NOMO-1 treated with dmso at 0.1 percent for 144 hours (cell line): ENCODE results near the gene USH2A.

Experiments
- DNase-seq: peaks from one replicate; lab custom pipeline; 2025; ENCODE audit not compliant: unreplicated experiment; lab: John Stamatoyannopoulos, UW

Gene USH2A

DNA sequence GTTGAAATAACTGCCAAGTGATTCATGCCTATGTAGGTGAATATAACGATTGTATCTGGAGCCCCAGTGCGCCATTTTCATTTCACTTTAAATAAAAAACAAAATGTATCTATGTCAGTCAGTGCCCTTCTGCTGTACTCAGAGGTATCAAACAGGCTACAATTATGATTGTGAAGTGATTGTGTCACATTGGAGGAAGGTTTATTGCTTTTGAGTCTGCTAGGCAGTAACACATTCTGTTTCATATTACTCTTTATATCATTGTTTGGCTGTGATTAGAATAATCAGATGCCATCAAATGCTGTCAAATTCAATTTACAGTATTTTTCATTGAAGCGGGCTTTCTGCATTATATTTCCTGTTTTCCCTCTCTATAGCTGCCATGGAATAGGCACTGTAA is 684.2 kb downstream of the USH2A start:
- no peak for DNase-seq

DNA sequence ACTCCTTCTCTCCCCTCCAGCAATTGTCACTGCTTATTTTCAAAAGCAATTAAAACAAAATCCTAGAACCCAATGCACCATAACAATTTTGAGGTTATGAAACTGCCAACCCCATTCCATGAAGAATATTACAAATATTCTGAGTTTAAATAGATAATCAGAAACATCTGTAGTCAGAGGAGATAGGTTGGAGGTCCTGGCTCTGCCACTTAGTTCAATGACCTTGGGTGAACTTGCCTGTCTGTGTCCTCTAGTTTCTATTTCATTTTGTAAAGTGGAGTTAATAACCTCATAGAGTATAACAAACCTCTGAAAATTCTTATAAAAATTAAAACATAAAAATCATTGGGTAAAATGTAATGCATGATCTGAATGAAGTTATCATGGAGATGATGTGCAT is 691.5 kb downstream of the USH2A start:
- DNase-seq = no peak

DNA sequence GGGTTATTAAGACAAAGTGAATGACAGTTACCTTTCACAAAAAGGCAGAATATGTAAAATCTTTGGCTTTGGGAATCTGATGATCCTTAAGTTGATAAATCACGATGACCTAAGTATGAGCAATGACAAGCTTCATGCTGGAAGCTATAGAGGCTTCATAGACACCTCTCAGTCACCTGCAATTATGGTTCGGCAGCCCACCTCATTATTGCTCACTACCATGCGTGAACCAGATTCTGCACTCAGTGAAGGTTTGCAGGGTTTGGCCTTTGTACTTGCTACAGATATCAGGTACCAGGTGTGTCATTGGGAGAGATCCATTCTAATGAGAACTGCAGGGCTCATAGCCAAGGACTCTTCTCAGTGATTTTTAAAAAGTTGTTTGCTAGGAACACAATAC is 692.6 kb downstream of the USH2A start:
- DNase-seq = no peak

DNA sequence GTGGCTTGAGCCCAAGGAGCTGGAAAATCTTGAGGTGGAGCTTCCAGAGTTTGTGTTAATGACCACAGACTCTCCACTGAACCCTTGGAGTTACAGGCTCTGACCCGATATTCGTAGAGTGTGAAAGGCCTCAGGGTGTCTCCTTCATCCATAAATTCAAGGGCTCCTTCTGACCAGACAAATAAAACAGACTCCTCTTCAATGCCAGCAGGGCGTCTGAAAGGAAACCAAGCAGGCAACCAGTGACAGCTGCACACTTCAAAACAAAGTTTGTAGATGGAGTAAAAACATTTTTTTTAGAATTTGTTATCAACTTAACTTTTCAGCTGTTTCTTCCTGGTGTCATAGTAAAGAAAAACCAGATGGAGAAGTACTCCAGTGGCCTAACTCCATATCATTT is 695.1 kb downstream of the USH2A start:
- no peak for DNase-seq

DNA sequence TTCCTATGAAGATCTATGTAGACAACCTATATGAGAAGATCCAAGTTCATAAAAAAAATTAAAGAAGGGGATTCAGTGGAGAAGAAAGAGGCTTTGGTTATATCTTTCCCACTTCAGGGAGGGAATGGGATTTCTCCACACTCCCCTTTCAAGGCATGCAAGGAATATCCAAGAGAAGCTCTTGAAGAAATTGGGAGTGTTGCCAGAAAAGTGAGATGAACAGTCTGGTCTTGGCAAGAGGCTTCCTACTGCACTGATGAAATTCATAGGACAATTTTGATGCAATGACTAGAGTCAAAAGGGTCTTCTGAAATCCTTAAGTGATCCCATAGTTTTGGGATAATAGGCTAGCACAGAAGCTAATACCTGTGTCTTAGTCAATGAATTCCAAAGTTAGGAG is 703.1 kb downstream of the USH2A start:
- DNase-seq = no peak

DNA sequence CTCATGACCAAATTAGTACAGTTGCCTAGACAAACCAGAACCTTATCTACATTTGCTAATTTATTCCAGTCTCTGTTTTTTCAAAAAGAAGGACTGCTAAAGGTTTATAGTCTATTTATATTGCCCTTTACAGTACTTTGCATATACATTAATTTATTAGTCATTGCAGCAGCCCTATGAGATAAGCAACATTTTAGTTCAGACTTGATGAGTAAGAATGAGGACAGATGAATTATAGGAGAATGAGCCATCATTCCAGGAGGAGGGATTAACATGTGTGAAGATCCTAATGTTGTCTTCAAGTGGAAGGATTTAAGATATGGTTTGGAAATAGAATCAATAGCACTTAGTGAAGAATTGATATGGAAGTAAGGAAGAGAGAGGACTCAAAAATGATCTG is 703.7 kb downstream of the USH2A start:
- no peak for DNase-seq

DNA sequence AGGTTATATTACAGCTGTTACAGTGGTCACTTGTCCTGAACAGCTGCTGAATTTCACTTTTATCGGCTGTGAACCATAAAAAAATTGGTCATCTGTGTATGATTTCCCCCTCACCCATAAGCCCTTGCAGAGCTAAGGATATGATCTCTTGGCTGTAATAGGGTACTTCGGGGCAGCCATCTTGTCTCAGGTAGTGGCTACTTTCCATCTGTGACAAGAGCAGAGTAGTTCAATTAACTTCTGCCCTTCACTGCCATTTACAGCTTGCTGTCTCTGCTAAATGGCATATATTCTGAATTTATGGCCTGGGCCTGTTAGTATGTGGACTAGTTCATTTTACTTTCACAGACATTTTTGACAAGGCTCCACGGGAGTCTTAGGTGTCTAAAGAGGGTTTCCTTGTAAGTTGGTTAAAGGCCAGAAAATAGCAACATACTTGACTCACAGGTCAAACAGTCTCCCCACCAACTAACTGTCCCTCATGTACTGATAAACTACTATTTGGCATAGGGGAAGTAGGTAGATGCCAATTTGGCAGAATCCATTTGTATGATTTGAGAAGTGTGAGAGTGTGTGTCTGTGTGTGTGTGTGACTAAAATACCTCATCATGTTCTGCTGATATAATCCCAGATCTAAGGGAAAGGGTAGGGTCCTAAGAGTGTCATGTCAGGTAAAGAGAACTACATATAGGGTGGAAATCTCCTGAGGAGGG is 704.5 kb downstream of the USH2A start:
- DNase-seq = no peak

DNA sequence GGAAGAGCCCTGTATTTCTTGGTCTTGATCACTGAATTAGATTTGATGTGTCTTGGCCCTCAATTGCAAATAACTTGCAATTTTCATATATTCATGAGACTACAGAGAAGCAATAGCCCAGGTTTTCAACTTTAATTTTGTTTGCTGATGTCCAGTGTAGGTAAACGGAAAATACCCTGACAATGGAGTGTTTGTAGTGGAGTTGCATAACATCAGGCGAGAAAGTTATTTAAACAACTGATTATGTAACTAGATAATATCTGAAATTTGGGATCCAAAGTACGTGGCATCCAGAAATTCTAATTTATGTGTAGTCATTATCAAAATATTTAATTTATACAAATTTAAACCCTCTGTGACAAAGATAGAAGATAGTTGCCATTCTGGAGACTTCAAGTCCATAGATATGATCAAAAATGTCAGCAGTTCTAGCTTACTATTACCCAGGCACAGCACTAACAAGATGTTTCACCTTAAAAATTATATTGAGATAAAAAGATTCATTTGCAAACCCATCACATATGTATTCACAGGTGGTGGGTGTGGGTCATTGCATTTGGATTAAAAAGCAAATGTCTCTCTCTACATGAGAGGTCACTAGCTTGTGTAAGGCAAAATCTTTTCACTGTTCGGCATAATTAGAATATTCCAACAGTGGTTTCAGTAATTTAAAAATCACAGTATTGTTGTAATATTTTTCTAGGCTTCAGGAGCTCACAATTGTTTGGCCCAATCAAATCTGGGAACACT is 705.4 kb downstream of the USH2A start:
- DNase-seq = no peak

DNA sequence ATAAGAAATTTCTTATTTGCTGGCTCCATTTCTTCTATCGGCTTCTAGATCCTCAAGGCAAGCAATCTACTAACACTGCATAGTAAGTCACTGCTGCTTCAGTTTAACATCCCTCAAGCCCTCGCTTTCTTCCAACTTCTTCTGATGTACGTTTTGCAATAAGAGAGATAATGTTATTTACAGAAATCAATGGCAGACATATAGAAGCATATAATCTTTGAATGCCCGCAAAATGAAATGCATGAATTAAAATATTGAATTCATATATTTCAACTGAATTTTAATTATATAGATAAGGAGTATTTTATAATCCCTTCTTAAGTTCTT is 712.4 kb downstream of the USH2A start:
- no peak for DNase-seq

DNA sequence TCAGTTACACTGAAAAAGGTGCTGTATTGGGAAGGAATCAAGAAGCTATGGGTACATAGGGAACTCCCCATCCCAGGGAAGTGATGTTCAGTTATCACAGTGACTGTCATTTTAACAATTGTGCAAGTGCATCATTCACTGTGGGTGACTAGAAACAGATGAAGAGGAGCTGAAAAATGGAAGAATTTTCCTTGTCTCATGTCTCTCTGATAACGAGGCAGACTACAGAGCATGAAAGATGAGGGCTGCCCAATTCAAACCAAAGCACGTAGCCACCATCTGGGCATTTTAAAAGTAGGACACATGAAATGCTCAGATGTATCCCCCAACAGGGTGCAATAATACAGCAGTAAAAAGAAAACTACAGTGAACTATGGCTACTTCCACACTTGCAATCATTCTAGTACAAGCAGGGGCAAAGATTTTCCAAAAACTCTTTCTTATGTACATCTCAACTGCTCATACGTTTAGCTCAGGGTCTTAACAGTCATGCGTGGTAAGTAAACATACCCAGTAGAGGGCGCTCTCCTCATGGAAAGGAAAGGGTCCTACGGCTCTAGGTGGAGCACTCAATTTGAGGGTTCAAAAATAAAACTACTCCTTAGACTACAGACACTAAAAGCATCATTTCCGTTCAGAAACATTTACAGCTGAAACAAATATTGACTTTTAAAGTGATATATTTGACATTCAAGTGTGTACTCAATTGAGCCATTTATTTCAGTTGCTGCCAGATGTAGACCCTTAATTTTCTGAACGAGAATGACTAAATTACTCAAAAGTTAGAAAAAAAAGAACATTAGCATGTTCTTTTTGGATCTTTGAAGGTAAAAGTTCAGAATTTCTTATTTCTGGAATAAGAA is 713.0 kb downstream of the USH2A start:
- DNase-seq = peak; percentile 24

DNA sequence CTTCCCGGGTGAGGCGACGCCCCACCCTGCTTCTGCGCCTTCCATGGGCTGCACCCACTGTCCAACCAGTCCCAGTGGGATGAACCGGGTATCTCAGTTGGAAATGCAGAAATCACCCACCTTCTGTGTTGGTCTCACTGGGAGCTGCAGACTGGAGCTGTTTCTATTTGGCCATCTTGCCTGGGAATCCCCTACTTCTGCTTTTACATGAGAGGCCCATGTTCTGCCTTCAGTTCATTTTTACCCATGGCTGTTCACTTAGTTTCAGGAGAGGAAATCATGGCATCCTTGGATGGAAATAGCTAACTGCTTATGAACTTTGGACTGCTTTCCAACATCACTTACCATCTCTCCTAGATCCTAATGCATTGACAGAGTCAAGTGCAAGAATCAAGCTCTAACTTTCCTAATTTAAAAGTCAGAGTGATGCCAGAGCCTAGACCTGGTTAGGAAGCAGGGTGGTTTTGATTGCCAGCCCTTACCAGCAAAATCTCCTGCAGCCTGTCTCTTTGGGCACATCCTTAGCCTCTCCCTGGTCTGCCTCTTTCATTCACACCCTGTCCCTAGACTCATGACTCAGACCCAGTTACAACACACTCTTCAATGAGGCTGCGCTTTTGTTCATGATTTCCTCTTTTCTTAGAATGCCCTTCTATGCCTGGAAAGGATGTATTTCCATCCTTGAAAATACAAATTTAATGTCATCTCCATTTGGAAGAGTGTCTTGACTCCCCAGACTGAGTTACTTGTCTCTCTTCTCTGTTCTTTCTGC is 719.0 kb downstream of the USH2A start:
- DNase-seq = peak; percentile 57

DNA sequence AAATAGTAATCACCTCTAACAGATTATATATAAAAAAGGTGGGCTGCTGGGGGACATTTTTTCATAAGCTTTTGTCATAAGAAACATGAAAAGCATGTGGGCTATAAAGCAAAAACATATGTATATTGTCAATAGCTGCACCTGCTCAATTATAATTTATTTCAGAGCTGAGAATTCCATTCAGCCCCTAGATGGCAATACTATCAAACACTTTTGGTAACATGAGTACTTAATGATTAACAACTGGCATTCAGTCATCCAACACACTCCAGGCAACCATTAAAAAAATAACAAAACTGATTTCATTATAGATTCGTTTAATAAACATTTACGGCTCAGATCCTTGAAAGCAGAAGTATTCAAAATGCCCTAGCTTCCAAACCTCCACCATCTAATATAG is 741.0 kb downstream of the USH2A start:
- DNase-seq = no peak

DNA sequence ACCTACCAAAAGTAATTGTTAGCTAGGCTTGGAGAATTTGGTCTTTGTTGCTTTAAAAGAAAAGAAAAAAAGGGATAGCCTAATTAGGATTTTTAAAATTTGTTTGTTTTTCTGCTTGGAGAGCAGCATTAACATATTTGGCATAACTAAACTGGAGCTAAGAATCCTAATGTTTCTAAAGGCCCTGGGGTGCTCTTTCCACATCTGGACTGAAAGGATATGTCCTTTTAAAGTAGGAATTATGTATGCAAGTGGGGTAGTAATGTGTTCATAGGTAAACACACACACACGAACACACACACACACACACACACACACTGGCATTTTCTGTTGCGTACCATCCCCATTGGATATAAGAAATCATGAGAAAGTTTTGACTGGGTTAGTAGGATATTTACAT is 742.2 kb downstream of the USH2A start:
- no peak for DNase-seq

DNA sequence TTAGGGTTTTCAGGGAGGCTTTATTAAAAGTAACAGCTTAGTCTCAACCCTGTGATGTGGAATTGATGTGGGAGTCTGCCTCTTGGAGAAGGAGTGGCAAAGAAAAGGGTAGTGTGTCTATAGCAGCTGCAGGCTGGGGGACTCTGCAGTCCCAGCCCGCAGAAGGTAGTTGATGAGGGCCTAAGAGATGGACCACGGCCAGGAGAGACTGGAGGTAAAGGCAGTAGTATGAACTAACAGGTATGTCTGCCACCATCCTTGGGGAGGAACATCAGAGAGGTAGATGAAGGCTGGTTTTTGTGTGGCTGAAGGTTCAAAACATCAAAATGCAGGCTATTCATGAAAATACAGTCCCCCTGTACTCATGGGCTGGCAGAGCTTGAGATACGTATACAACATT is 744.0 kb downstream of the USH2A start:
- DNase-seq = no peak

DNA sequence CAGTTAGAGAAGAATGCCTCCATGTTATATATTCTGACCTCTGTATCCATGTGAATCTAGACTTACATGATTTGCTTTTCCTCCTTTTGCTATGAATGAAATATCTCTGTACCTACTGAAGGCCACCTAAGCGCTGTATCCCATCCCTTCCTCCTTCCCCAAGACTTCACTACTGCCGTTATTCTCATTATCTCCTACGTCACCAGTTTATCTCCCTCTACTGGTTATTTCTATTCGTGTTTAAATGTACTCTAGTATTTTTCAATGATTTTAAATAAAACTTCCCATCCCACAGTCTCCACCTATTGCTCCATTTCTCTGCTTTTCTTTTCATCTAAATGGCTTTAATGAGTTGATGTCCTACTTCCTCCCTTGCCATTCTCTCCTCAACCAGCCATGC is 746.1 kb downstream of the USH2A start:
- no peak for DNase-seq

DNA sequence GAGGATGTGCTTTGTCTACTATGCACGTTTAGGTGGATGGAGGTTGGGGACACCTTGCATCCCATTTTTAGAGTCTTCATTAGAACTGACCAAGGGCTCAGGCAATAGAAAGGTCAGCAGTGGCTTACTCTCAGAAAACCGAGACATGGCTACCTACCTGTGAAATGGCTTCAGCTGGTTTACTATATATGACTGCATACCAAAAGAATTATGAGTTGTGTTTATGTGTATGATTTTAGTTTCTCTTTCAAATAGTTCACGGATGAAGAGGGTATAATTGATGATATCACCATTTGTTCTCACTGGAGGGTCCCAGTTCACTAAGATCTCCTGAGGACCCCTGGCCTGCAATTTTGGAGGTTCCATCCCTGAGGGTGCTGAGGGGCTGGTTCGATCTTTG is 749.3 kb downstream of the USH2A start:
- no peak for DNase-seq

DNA sequence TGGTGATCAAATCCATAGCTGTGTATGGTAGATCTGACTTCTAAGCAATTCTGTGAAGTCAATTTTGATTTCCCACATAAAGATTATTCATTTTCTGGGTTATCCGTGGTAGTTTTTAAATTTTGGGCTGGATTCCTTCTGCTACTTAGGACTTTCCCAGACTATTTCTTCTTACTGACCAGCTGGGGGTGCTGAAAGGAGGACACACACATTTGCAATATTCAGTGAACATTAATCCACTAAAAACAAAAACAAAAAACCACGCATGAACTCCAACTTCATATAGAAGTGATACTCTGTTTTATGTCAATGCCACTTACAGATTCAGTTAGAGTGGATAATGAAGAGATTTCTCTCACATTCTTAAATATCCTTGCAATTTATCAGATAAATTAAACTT is 750.8 kb downstream of the USH2A start:
- no peak for DNase-seq

DNA sequence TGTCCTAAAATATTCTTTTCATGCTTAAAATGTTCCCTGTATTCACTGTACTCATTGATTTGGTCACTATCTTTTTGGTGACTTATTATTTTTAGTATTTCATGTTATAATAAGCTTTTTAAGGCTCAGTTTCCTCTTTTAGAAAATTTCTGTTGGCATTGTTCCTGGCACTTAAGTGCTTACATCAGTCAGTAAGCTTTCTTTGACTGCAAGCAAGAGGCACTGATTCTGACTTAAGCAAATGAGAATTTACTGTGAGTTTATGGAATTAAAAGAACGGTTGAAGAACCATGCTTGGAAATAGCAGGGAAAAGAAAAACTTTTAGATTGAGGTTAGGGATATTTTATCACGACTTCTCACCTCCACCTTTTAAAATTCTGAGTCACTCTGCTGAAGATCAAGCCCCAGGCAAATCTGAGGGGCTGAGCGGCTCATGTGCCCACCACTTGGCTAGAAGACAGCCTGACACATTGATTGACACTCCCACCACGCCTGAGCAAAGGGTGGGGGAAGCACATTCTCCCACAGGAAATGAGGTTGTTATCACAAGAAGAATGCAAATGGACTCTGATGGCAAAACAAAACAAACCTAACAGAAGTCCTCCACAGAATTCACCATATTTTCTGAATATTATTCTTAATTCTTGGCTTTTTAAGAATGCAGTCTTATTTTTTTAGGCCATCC is 753.3 kb downstream of the USH2A start:
- no peak for DNase-seq

DNA sequence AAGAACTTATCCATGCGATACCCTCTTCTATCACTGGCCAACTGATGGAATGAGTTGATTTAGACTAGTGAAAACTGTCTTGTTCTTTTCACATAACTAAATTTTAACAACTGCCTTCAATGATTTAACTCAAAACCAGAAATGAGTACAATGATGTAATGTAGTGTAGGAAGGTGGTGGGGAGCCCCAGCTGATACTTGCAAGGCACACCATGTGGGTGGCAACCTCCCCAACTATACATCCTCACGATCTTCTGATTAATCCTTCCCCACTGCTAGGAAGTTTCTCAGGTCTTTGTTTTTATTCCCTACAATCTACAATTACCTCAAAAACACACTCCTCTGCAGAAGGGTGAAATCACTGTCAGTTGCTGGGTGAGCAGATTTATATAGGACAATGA is 755.5 kb downstream of the USH2A start:
- no peak for DNase-seq

DNA sequence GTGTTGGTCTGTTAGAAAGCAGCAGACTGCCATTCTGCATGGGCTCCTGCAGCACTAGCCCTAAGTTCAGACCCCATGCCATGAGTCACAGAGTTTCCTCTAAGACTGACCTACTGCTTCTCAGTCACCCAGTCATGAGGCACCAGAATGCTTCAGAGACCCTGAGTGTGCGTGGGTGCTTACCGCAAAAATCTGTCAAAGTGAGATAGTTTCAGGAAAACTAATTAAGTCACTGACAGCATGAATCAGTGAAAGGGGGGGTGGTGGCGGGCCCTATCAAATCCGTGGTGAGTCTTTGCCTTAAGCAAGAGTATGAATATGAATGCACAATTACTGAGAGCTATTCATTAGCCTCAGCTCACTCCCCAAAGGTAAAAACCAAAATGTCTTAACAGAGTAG is 758.0 kb downstream of the USH2A start:
- no peak for DNase-seq

DNA sequence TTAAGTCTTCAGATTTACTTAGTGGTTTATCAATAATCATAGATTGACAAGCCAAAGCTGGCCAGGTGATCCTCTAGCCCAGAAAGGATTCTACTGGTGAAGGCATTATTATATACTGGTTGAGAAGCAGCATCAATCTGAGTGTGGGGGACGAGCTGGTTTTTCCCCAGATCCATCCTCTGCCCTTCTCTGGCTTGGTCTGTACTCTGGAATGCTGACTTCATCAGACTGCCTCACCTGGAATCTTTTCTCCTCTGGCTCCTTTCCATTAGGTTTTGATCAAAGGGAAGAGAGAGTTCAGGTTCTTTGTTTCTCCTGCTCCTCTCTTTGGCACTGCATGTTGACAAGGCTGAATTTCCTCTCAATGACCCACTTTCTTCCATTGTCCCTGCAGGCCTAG is 762.2 kb downstream of the USH2A start:
- DNase-seq = no peak
